ENCODE measurements around the gene CYP2C18. TPM values are rescaled to one million over a fixed set of nuclear protein-coding genes. Genes with fewer than 3 reads are reported as not detected.

Gene CYP2C18
- total RNA-seq, 4 donors from 2014 or later = 2.7 to 6.8 (median 5.7) TPM

DNA sequence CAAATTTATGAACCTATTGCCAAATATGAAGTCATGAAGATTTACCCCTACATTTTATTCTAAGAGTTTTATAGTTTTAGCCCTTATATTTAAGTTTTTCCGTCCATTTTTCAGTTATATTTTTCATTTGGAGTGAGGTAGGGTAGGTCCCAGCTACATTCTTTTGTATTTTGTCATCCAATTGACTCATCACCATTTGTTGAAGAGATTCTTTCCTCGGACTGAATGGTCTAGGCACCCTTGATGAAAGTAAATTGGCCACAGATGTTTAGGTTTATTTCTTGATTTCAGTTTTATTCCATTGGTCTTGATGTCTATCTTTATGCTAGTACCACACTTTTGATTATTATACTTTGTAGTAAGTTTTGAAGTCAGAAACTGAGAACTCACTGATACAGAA lies 101.7 kb downstream of the CYP2C18 start:
- no peak overlapping the region for H3K4me3 ChIP-seq (ENCODE audit: low read depth, poor library complexity, severe bottlenecking)
- no peak for DNase-seq (ENCODE audit: low spot score in 2 of 2)
- intact Hi-C loops (cut with DNase I; ENCODE audit: low total_unique reads) = no loop called here
- 50 to 57% methylated on average over 2 of the region's 2 CpGs for WGBS, 2 donors
- TF ChIP-seq POLR2A (IDR thresholded peaks at IDR 0.05) = no peak
- TF ChIP-seq, protein P1, sequence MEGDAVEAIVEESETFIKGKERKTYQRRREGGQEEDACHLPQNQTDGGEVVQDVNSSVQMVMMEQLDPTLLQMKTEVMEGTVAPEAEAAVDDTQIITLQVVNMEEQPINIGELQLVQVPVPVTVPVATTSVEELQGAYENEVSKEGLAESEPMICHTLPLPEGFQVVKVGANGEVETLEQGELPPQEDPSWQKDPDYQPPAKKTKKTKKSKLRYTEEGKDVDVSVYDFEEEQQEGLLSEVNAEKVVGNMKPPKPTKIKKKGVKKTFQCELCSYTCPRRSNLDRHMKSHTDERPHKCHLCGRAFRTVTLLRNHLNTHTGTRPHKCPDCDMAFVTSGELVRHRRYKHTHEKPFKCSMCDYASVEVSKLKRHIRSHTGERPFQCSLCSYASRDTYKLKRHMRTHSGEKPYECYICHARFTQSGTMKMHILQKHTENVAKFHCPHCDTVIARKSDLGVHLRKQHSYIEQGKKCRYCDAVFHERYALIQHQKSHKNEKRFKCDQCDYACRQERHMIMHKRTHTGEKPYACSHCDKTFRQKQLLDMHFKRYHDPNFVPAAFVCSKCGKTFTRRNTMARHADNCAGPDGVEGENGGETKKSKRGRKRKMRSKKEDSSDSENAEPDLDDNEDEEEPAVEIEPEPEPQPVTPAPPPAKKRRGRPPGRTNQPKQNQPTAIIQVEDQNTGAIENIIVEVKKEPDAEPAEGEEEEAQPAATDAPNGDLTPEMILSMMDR (IDR thresholded peaks at IDR 0.05) = no peak

Other genes with a start within 250 kb of the CYP2C18 start
- 1 to 10 TPM; 6.0 to 9.5 (median 7.4) TPM for gene HELLS, start 137.9 kb upstream of the CYP2C18 start, total RNA-seq
- gene CYP2C19, start 79.0 kb downstream of the CYP2C18 start, total RNA-seq = 1 to 10 TPM in 1 of 4 donors, under 1 TPM in 3; 0.17 to 1.2 (median 0.50) TPM